Measurements from ENCODE around the gene ARPC1A.

Gene ARPC1A

GRCh38 chr7:99380032-99380822 is 54.5 kb downstream of the ARPC1A start:
- Histone ChIP-seq H3K4me2 (ENCODE audit: low read depth, low read length, poor library complexity, severe bottlenecking) (peak overlapping the region; percentile 62), H3K9ac (ENCODE audit: low read depth, low read length, poor library complexity, severe bottlenecking) (peak overlapping the region; percentile 46), H3K4me3 (ENCODE audit: low read length, poor library complexity, severe bottlenecking) (peak overlapping the region; percentile 55), H3F3A (ENCODE audit: low read depth) (no peaks in the 10 kb centered on the region), H3K27me3 (ENCODE audit: insufficient read depth, low read length, poor library complexity, severe bottlenecking) (no peaks in the 10 kb centered on the region), H3K9me2 (replicated peaks; ENCODE audit: low read depth, low read length) (no peaks in the 10 kb centered on the region), H4K20me1 (ENCODE audit: insufficient read depth, low read length, poor library complexity, severe bottlenecking) (peaks cover 17% of the 10 kb centered on the region), H3K9me3 (ENCODE audit: insufficient read depth, low read depth, low read length) (no peaks in the 10 kb centered on the region), H3K36me3 (ENCODE audit: insufficient read depth, low read length) (peaks cover 4% of the 10 kb centered on the region; the same call in 1 of the 2 replicates), H2AFZ (ENCODE audit: low read length) (no peak overlapping the region), H3K4me1 (ENCODE audit: insufficient read depth, low read length, poor library complexity, severe bottlenecking) (peaks cover 33% of the 10 kb centered on the region), H3K79me2 (ENCODE audit: insufficient read depth, low read length) (peaks cover 75% of the 10 kb centered on the region)
- no peak for TF ChIP-seq EZH2phosphoT487 (IDR thresholded peaks at IDR 0.05; ENCODE audit: borderline replicate concordance)
- no peak for TF ChIP-seq CTCF (conservative IDR thresholded peaks at IDR 0.05; ENCODE audit: low read length)

DNA sequence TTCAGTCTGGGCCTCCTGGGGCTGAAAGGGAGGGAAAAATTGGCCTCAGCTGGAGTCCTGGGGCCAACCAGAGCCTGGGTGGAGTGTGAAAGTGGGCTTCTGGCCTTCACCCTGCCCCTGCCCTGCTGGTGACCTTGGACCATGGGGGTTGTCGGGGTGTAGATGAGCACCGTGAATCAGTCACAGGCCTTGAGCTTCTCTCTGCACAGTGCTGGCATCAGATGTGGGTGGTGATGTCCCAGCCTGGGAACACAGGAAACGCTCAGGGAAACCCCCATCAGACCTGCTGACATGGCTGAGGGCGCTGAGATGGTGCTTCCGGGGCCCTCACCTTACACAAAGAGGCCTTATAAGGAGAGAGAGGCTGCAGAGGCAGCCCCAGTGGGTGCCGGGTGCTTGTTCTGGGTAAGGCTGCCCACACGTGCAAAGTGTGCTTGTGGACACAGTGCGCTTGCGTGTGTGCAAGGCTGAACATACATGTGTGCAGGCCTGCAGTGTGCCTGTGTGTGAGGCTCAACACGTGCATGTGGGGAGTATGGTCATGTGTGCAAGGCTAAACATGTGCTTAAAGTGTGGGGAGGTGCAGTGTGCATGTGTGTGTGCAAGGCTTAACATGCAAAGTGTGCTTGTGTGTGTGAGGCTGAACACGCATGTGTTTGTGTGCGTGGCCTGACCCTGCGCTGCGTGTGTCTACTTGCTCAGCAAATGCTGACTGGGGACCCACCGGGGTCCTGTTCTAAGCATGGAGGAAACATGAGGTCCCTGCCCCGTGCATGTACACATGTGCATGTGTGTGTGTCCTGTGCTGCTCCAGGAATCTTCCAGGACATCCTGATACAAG is 55.3 kb downstream of the ARPC1A start:
- Histone ChIP-seq H2AFZ (ENCODE audit: low read length) (no peak overlapping the region), H3F3A (ENCODE audit: low read depth) (no peaks in the 10 kb centered on the region), H3K9ac (ENCODE audit: low read depth, low read length, poor library complexity, severe bottlenecking) (peak overlapping the region; percentile 46), H3K27me3 (ENCODE audit: insufficient read depth, low read length, poor library complexity, severe bottlenecking) (no peaks in the 10 kb centered on the region), H4K20me1 (ENCODE audit: insufficient read depth, low read length, poor library complexity, severe bottlenecking) (peaks cover 11% of the 10 kb centered on the region), H3K36me3 (ENCODE audit: insufficient read depth, low read length) (peaks cover 7% of the 10 kb centered on the region; the same call in 1 of the 2 replicates), H3K4me2 (ENCODE audit: low read depth, low read length, poor library complexity, severe bottlenecking) (peak overlapping the region; percentile 62), H3K79me2 (ENCODE audit: insufficient read depth, low read length) (peaks cover 67% of the 10 kb centered on the region), H3K9me3 (ENCODE audit: insufficient read depth, low read depth, low read length) (no peaks in the 10 kb centered on the region), H3K4me3 (ENCODE audit: low read length, poor library complexity, severe bottlenecking) (peak overlapping the region; percentile 55), H3K9me2 (replicated peaks; ENCODE audit: low read depth, low read length) (no peaks in the 10 kb centered on the region), H3K4me1 (ENCODE audit: insufficient read depth, low read length, poor library complexity, severe bottlenecking) (peaks cover 33% of the 10 kb centered on the region)
- TF ChIP-seq EZH2phosphoT487 (IDR thresholded peaks at IDR 0.05; ENCODE audit: borderline replicate concordance) (no peak), CTCF (conservative IDR thresholded peaks at IDR 0.05; ENCODE audit: low read length) (no peak)

DNA sequence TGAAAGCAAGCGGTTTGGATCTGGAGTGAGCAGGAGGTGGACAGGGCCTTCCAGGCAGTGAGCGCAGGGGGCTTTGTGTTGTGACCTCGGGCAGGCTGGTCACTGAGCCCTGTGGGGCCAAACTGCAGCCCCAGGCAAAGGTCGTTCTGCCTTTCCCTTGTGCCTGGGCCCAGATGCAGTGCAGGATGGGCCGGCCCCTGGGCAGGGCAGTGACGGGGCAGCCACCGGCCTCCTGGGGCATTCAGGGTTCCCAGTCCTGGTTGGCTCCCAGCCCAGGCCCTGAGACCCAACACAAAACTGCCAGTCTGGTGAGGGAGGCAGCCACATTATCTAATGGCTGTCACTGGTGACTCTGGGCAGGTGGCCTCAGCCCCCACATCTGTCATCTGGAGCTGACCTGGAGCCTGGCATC is 56.0 kb downstream of the ARPC1A start:
- no peaks in the 10 kb centered on the region for H3K9me3 ChIP-seq (ENCODE audit: insufficient read depth, low read depth, low read length)
- H3K9me2 ChIP-seq (replicated peaks; ENCODE audit: low read depth, low read length) = no peaks in the 10 kb centered on the region
- peaks cover 61% of the 10 kb centered on the region for H3K79me2 ChIP-seq (ENCODE audit: insufficient read depth, low read length)
- peak overlapping the region; percentile 55 for H3K4me3 ChIP-seq (ENCODE audit: low read length, poor library complexity, severe bottlenecking)
- no peaks in the 10 kb centered on the region for H3F3A ChIP-seq (ENCODE audit: low read depth)
- H3K27me3 ChIP-seq (ENCODE audit: insufficient read depth, low read length, poor library complexity, severe bottlenecking) = no peaks in the 10 kb centered on the region
- H3K4me2 ChIP-seq (ENCODE audit: low read depth, low read length, poor library complexity, severe bottlenecking) = peak overlapping the region; percentile 62
- H3K4me1 ChIP-seq (ENCODE audit: insufficient read depth, low read length, poor library complexity, severe bottlenecking) = peaks cover 30% of the 10 kb centered on the region
- no peak overlapping the region for H2AFZ ChIP-seq (ENCODE audit: low read length)
- peaks cover 7% of the 10 kb centered on the region; the same call in 1 of the 2 replicates for H3K36me3 ChIP-seq (ENCODE audit: insufficient read depth, low read length)
- H3K9ac ChIP-seq (ENCODE audit: low read depth, low read length, poor library complexity, severe bottlenecking) = peak overlapping the region; percentile 46
- no peak for TF ChIP-seq CTCF (conservative IDR thresholded peaks at IDR 0.05; ENCODE audit: low read length)
- H4K20me1 ChIP-seq (ENCODE audit: insufficient read depth, low read length, poor library complexity, severe bottlenecking) = peaks cover 7% of the 10 kb centered on the region
